Endothelial cell of umbilical vein (primary cell): ENCODE data around the gene RAB11FIP3. TPM values are rescaled to one million over a fixed set of nuclear protein-coding genes. Genes with fewer than 3 reads are reported as not detected.

Source experiments
- BruUV-seq: library from RNA; stranded (reverse); fragments of 400-500 nt; replicated peaks from 2 replicates; lab custom pipeline; 2021; lab: Mats Ljungman, UMichigan
- CTCF ChIA-PET: fragments of 300-600, 350-600 bp; sonication (Branson Sonifier 250); formaldehyde crosslinking; loops from one replicate; lab custom pipeline; 2021; ENCODE audit warnings: antibody characterized with exemption, inconsistent platforms; lab: Charles Lee
- POLR2A ChIA-PET: fragments of 300-600, 350-600 bp; sonication (Branson Sonifier 250); formaldehyde crosslinking; loops from one replicate; lab custom pipeline; 2021; ENCODE audit warnings: antibody characterized with exemption, inconsistent platforms; lab: Charles Lee
- DNase-seq: peaks from one replicate; pipeline ENCODE4 v3.0.0-alpha.2; 2011; ENCODE audit warnings: low read depth, low spot score
- FAIRE-seq: peaks from 2 replicates; lab custom pipeline; 2011; peaks lifted over from hg19 to GRCh38; lab: Jason Lieb, UNC
- H2AFZ ChIP-seq: 2 replicates; pipeline ENCODE4 v1.6.0; 2012; ENCODE audit warnings: low read depth, low read length, control low read depth, inconsistent platforms
- H3K27ac ChIP-seq: 2 replicates; pipeline ENCODE4 v1.5.1; 2011; ENCODE audit warnings: low read depth, mild to moderate bottlenecking, control low read depth, low read length, moderate library complexity; ENCODE audit not compliant: insufficient read depth
- H3K27me3 ChIP-seq, 2 experiments: 2 replicates each; pipeline versions ENCODE4 v1.6.0 to v1.6.1; 2011; ENCODE audit warnings: low read length in 2 of 2, mixed read lengths in 1 of 2; ENCODE audit not compliant: control insufficient read depth in 2 of 2, insufficient read depth in 2 of 2
- H3K36me3 ChIP-seq, 2 experiments: 2 replicates in 1 of 2; 3 replicates in 1 of 2; pipeline ENCODE4 v1.5.1; 2011; ENCODE audit warnings: low read length in 2 of 2, mild to moderate bottlenecking in 1 of 2, moderate library complexity in 1 of 2; ENCODE audit not compliant: control insufficient read depth in 2 of 2, insufficient read depth in 2 of 2; ENCODE audit errors: extremely low read depth in 1 of 2
- H3K4me1 ChIP-seq: 3 replicates; pipeline ENCODE4 v1.5.1; 2011; ENCODE audit warnings: mild to moderate bottlenecking, low read length; ENCODE audit not compliant: control insufficient read depth, insufficient read depth; ENCODE audit errors: extremely low read depth
- H3K4me2 ChIP-seq: 2 replicates; pipeline ENCODE4 v1.6.1; 2011; ENCODE audit warnings: low read length, control low read depth, mixed read lengths; ENCODE audit not compliant: insufficient read depth
- H3K4me3 ChIP-seq, 3 experiments: fragments of 200-600 bp in 1 of 3; sonication (generic), shearing (Covaris generic) in 1 of 3; replicated peaks in 1 of 3; 2 replicates each; pipeline ENCODE4 v1.5.1; 2011 to 2016; ENCODE audit warnings: control low read depth in 3 of 3, low read length in 3 of 3, mild to moderate bottlenecking in 2 of 3, inconsistent platforms in 1 of 3, low read depth in 1 of 3, moderate library complexity in 1 of 3; ENCODE audit not compliant: insufficient read depth in 1 of 3
- H3K79me2 ChIP-seq: 2 replicates; pipeline ENCODE4 v1.6.0; 2012; ENCODE audit warnings: low read length, inconsistent platforms; ENCODE audit not compliant: control insufficient read depth, insufficient read depth
- H3K9ac ChIP-seq: replicated peaks from 2 replicates; pipeline ENCODE3; 2011; ENCODE audit warnings: low read length, control low read depth; ENCODE audit not compliant: insufficient read depth; ENCODE audit errors: extremely low read depth
- H3K9me1 ChIP-seq: replicated peaks from 3 replicates; pipeline ENCODE4 v1.6.0; 2011; ENCODE audit warnings: mild to moderate bottlenecking, low read length; ENCODE audit not compliant: control insufficient read depth, insufficient read depth; ENCODE audit errors: extremely low read depth
- H3K9me3 ChIP-seq: replicated peaks from 2 replicates; pipeline ENCODE4 v1.5.1; 2012; ENCODE audit warnings: low read length, inconsistent platforms; ENCODE audit not compliant: control insufficient read depth, insufficient read depth
- H4K20me1 ChIP-seq: replicated peaks from 2 replicates; pipeline ENCODE3; 2011; ENCODE audit warnings: mild to moderate bottlenecking, low read length; ENCODE audit not compliant: control insufficient read depth, insufficient read depth; ENCODE audit errors: extremely low read depth
- FOS ChIP-seq: IDR thresholded peaks from 2 replicates; pipeline ENCODE4 v1.6.1; 2011; ENCODE audit warnings: mild to moderate bottlenecking, low read length, moderate library complexity, borderline replicate concordance; ENCODE audit not compliant: insufficient read depth
- GATA2 ChIP-seq: IDR thresholded peaks from 2 replicates; pipeline ENCODE4 v1.7.0; 2011; ENCODE audit warnings: low read depth, mild to moderate bottlenecking, moderate library complexity, mixed read lengths, low read length; ENCODE audit not compliant: insufficient read length, insufficient read depth
- JUN ChIP-seq: IDR thresholded peaks from 2 replicates; pipeline ENCODE4 v1.6.1; 2011; ENCODE audit warnings: borderline replicate concordance, low read depth; ENCODE audit not compliant: insufficient read length, insufficient read depth
- MAX ChIP-seq: IDR thresholded peaks from 2 replicates; pipeline ENCODE4 v1.6.1; 2011; ENCODE audit not compliant: insufficient read depth, insufficient read length
- MYC ChIP-seq: IDR thresholded peaks from one replicate; pipeline ENCODE4 v1.6.1; 2011; ENCODE audit warnings: mild to moderate bottlenecking, low read depth, low read length
- POLR2AphosphoS5 ChIP-seq: IDR thresholded peaks from 2 replicates; pipeline ENCODE4 v1.6.1; 2012; ENCODE audit warnings: low read depth, mild to moderate bottlenecking, control low read depth, low read length, moderate library complexity; ENCODE audit not compliant: insufficient read depth
- dilution Hi-C: fragments of 300-500 bp; cut with MboI; formaldehyde crosslinking; loops from one replicate; pipeline ENCODE4 v1.15.0; 2019; ENCODE audit warnings: low sequenced_read_pairs; ENCODE audit not compliant: extremely low pct_ligation_motif_present
- intact Hi-C: fragments of 100-400 bp; cut with micrococcal nuclease; formaldehyde crosslinking; loops from one replicate; pipeline ENCODE4 v1.10.0; 2022
- polyA plus RNA-seq, 4 experiments: library from polyadenylated mRNA; depleted of rRNA in 3 of 4; stranded (reverse) in 3 of 4; unstranded in 1 of 4; fragments of >200 nt; gene quantifications; 2 replicates each; pipeline versions ENCODE4 v1.2.1 to v1.2.3, GENCODE V29; 2011 to 2012; ENCODE audit warnings: missing spikeins in 1 of 4
- total RNA-seq: library from RNA; stranded (reverse); gene quantifications from 2 replicates; pipeline ENCODE4 v1.2.3, GENCODE V29; 2021

The RAB11FIP3 gene
- total and polyA plus RNA-seq, 2 donors (not counting 3 experiments of a cell fraction or from before 2014, with no cell fraction given), result 20.5 to 75.9 TPM

- no peak for DNase-seq
- no peak overlapping the region for H3K9ac ChIP-seq
Observed at GRCh38 chr16:499924-500323, 74.5 kb downstream of the RAB11FIP3 start.

GRCh38 chr16:500709-501108 lies 75.3 kb downstream of the RAB11FIP3 start:
- no peaks in the 10 kb centered on the region for H3K27me3 ChIP-seq
- H3K36me3 ChIP-seq, result peaks cover 0 to 14% of the 10 kb centered on the region in 2 experiments
- H3K27ac ChIP-seq, result no peak overlapping the region
- no peaks in the 10 kb centered on the region for H3K79me2 ChIP-seq
- FAIRE-seq (no peak), DNase-seq (no peak)
- H3K9me3 ChIP-seq, result no peaks in the 10 kb centered on the region
- H3K4me3 ChIP-seq, result no peak overlapping the region
- intact Hi-C loops, result no loop called here
- CTCF ChIA-PET, result interaction anchor here (0.7 to 1.6 kb wide), 3 partner anchors 13 to 77 kb away, joined by 3 to 4 read pairs (median 3); no protein-coding TSS in a partner anchor
- BruUV-seq, result no TSS peak
- dilution Hi-C loops, result no loop called here
- POLR2A ChIA-PET, result interaction anchor here (0.6 kb wide), 1 partner anchor 11 kb away, joined by 3 read pairs; no protein-coding TSS in a partner anchor
- H2AFZ ChIP-seq, result no peak overlapping the region
- no peaks in the 10 kb centered on the region for H4K20me1 ChIP-seq
- TF ChIP-seq GATA2 (no peak), MAX (no peak)
- H3K4me2 ChIP-seq, result no peak overlapping the region
- H3K9ac ChIP-seq, result no peak overlapping the region
- H3K9me1 ChIP-seq, result no peaks in the 10 kb centered on the region
- H3K4me1 ChIP-seq, result no peaks in the 10 kb centered on the region

More at GRCh38 chr16:499924-500323, 74.5 kb downstream of the RAB11FIP3 start:
- no peaks in the 10 kb centered on the region for H3K9me3 ChIP-seq
- no peaks in the 10 kb centered on the region for H3K27me3 ChIP-seq
- BruUV-seq, result no TSS peak
- H3K27ac ChIP-seq, result no peak overlapping the region
- ChIA-PET CTCF (interaction anchor here (0.7 to 1.6 kb wide), 3 partner anchors 15 to 76 kb away, joined by 3 read pairs; no protein-coding TSS in a partner anchor), POLR2A (interaction anchor here (0.6 kb wide), 1 partner anchor 11 kb away, joined by 3 read pairs; no protein-coding TSS in a partner anchor)
- no peak overlapping the region for H2AFZ ChIP-seq
- H3K9me1 ChIP-seq, result no peaks in the 10 kb centered on the region
- H4K20me1 ChIP-seq, result no peaks in the 10 kb centered on the region
- TF ChIP-seq MYC (no peak), POLR2AphosphoS5 (no peak), JUN (no peak), FOS (no peak)
- FAIRE-seq, result no peak
- H3K4me2 ChIP-seq, result no peak overlapping the region
- dilution Hi-C loops (no loop called here), intact Hi-C loops (loop anchor here (5.0 kb wide), 1 partner anchor 73 kb away; the partner anchor contains the start of gene RAB11FIP3)
- H3K36me3 ChIP-seq, result peaks cover 0 to 11% of the 10 kb centered on the region in 2 experiments
- H3K4me1 ChIP-seq, result no peaks in the 10 kb centered on the region
- H3K79me2 ChIP-seq, result no peaks in the 10 kb centered on the region
- H3K4me3 ChIP-seq, result no peak overlapping the region
